Ecto neural progenitor cell (in vitro differentiated cells): Measurements from ENCODE around the gene TADA3.

Source experiments
- DNase-seq: peaks from one replicate; pipeline ENCODE4 v3.0.0-alpha.2; 2018; ENCODE audit warnings: low spot score

The TADA3 gene

DNA sequence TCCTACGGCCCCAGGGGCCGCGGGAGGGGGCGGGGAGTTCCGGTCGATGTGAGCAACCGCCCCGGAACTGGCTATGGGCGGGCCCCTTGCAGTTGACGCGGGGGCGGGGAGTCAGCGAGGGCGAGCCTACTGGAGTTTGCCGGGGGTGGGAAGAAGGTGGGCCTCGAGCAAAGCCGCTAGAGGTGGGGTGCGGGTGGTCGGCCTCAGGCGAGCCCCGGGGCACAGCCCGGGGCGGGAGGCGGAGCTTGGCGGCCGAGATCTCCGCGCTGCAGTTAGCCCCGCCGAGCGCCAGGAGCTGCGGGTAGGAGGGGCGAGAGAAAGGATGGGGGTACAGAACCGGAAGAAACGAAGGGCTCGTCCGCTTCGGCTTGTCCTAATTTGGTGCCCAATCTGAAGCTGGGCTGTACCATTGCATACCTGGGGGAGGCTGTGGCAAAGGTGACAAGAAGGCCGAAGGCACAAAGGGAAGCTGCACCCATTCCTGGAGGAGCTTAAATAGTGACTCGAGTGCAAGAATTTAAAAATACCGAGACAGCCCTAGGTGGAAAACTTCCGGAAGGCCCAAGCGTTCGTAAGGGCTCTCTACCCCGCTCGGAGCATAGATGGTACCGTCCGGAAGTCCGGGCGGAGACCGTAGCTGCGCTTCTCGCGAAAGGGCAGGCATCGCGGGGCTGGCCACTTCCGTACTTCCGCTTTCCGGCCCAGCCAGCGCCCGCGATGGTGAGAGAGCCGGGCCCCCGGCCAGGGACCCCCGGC lies at the start of gene TADA3, which contains the start of gene ARPC4:
TSS of gene TADA3 (minus strand) at position 69 of the 756 bp plus-strand sequence. CDS start 1,007 bp downstream, outside the sequence.
TSS of gene ARPC4 (plus strand) at position 678 of the 756 bp plus-strand sequence. CDS start at position 718, 40 bp downstream.
- peak; percentile 92 for DNase-seq

GRCh38 chr3:9841015-9841414 lies 48.7 kb upstream of the TADA3 start:
- no peak for DNase-seq

DNA sequence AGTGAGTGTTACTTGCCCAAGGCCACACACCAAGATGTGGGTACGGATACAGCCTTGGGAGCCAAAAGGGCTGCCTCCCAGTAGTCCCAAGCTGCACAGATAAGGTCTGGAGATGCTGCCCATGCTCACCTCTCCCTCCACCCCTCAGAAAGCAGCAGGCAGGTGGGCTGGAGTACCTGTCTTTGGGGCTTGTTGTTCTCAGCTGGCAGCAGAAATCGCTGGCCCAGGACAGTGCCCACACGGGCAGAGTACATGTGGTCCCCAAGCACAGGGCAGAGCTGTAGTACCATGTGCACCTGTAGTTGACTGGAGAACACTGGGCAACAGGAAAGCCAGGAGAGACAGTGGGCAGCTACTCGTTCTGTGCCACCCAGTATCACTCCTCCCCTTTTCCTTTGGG lies 46.6 kb upstream of the TADA3 start:
- no peak for DNase-seq

- no peak for DNase-seq
These were observed 45.7 kb upstream of the TADA3 start for GRCh38 chr3:9837701-9838582.

DNA sequence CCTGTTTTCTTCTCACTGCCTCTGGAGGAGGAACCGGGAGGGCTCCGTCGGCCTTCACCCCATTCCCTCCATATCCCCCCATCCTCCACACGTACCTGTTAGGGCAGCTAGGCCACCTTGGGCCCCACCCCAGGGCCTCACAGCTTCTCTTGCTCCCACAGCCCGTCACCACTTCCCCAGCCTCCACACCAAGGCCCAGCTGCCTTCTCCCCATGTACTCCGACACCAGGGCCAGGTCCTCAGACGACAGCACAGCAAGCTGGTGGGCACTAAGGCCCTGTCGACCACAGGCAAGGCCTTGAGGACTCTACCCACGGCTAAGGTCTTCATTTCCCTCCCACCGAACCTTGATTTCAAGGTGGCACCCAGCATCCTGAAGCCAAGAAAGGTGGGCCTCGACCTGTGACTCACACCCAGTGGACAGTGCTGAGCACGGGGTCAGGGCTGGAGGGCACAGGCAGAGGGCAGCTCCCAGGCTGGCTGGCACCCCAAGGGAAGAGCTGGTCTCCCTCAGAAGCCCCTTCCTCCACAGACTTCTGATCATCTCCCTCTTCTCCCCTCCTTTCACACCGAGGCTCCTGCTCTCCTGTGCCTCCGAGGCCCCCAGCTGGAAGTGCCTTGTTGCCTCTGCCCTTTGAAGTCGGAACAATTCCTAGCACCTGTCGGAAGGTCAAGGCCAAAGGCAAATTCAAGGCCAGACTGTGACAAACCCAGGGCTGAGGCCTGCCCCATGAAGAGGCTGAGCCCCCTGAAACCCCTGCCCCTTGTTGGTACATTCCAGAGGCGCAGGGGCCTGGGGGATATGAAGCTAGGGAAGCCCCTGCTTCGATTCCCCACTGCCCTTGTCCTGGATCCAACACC lies 42.5 kb upstream of the TADA3 start:
- no peak for DNase-seq

DNA sequence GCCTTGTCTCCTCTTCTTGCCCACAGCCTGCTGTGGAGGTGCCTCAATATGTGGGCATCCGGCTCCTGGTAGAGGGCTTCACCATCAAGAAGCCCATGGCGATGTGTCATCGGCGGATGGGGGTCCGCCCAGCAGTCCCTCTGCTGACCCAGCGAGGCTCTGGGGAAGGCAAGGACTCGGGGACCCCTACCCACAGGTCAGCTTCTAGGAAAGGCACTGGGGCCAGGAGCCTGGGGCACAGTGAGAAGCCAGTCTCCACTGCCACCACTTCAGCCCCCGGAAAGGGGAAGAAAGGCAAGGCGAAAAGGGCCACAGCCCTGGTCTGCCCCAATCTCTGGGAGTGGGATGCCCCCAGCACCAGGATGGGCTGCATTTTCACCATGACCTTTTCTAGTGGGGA lies 40.8 kb upstream of the TADA3 start:
- DNase-seq: no peak

- no peak for DNase-seq
These were observed 39.0 kb upstream of the TADA3 start for GRCh38 chr3:9831253-9831652.

- DNase-seq: no peak
These were observed 36.8 kb upstream of the TADA3 start for GRCh38 chr3:9828801-9829755.

DNA sequence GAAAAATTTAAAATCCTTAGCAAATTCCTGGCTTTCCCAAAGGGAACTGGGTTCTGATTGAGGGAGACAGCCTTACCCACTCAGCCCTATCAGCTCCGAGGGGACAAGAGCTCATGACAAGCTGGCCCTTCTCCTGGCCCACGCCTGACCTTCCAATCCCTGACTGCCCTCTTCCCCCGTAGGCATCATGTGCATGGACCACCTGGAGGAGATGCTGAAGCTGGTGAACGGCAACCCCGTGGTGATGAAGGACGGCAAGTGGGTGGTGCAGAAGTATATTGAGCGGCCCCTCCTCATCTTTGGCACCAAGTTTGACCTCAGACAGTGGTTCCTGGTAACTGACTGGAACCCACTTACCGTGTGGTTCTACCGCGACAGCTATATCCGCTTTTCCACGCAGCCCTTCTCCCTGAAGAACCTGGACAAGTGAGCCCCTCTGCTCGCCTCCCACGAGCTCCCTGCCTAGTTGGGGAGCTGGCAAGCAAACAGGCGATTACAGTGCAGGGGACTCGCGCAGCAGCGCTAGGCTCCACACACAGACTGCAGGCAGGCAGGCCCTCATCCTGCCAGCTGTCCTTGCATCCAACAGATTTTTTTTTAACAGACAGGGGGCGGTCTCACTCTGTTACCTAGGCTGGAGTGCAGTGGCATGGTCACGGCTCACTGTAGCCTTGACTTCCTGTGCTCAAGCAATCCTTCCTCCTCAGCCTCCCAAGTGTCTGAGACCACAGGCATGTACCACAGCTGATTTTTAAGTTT lies 34.7 kb upstream of the TADA3 start:
- DNase-seq: no peak

DNA sequence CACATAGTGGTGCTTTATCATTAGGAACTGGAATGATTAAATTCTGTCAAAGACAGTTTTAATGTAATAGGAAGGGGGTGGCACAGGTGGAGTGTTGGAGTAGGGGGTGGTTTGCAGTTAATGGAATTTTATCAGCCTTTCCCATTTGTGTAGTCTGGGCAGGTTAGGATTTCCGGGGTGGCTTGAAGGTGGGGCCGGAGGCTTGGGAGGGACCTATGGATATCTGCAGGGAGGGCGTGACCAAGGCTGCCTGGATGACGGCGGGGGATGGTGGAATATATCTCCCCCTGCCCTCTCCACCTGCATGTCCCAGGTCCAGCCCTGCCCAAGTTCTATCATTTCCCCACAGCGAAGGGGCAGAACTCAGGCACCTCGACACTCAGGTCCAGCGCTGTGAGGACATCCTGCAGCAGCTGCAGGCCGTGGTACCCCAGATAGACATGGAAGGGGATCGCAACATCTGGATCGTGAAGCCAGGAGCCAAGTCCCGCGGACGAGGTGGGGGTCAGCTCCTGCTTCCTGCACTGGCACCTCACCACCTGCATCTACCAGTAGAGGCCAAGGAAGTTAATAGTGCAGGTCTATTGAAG lies 33.3 kb upstream of the TADA3 start:
- no peak for DNase-seq

- DNase-seq: no peak
These were observed 28.7 kb upstream of the TADA3 start for GRCh38 chr3:9820946-9821345.

DNA sequence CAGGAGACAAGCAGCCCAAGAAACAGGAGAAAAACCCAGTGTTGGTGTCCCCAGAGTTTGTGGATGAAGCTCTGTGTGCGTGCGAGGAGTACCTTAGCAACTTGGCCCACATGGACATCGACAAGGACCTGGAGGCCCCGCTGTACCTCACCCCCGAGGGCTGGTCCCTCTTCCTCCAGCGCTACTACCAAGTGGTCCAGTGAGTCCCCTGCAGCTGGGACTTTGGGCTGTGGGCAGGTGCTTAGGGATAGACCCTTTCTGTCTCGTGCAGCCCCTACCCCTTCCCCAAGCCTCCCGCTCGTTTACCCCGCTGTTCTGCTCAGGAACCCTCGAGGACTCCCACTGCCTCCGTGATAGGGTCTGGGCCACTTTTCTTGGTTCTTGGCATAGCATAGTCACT lies 28.3 kb upstream of the TADA3 start:
- no peak for DNase-seq

DNA sequence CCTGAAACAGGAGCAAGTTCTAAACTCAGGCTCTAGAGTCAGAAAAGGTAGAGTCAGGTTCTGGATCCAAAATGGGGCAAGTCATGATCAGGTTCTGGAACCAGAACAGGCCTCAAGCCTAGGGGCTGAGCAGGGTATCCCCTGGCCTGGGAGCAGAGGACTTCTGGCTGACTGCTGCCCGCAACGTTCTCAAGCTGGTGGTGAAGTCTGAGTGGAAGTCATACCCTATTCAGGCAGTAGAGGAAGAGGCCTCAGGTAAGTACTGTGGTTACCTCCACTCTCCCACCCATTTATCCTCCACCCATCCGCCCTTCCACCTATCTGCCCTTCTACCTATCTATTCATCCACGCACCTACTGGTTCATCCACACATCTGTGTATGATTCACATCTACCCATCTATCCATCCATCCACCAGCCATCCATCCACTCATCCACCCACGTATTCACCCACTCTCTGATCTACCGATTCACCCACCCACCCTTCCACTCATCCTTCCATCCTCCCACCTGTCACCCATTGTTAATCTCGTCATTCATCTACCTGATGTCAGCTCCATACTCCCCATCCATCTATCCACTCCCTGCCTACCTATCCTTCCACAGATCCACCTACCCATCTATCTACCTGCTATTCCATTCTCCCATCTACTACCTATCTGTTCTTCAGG lies 26.5 kb upstream of the TADA3 start:
- no peak for DNase-seq

- no peak for DNase-seq
These were observed 25.2 kb upstream of the TADA3 start for GRCh38 chr3:9817436-9817835.

GRCh38 chr3:9815986-9816385 lies 23.7 kb upstream of the TADA3 start:
- DNase-seq: no peak

DNA sequence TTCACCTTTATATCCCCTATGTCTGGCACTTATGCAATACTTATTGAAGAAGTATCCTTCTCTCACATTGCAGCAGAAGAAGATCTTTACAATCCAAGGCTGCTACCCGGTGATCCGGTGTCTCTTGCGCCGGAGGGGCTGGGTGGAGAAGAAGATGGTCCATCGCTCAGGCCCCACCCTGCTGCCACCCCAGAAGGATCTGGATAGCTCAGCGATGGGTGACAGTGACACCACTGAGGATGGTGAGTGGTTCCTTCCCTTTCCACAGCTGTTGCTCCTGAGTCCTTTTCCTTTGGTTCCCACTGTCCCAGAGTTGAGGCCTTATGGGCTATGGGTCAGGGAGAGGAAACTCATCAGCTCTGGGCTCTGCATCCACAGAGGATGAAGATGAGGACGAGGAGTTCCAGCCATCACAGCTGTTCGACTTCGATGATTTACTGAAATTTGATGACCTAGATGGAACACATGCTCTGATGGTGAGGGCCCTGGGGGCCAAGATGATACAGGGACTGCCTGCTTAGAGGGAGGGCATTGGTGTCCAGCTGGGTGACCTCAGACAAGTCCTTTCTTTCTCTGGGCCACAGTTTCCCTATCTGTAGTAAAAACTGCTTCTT lies 20.7 kb upstream of the TADA3 start:
- DNase-seq: no peak

- no peak for DNase-seq
These were observed 18.6 kb upstream of the TADA3 start for GRCh38 chr3:9810846-9811245.

- DNase-seq: peak; percentile 68
These were observed 18.1 kb upstream of the TADA3 start for GRCh38 chr3:9810433-9810770.
